Endothelial cell of umbilical vein (primary cell): Measurements from ENCODE around the gene HVCN1. TPM values are rescaled to one million over a fixed set of nuclear protein-coding genes. Genes with fewer than 3 reads are reported as not detected.

Experiments used
- BruUV-seq: library from RNA; stranded (reverse); fragments of 400-500 nt; replicated peaks from 2 replicates; lab custom pipeline; 2021; lab: Mats Ljungman, UMichigan
- CTCF ChIA-PET: fragments of 300-600, 350-600 bp; sonication (Branson Sonifier 250); formaldehyde crosslinking; loops from one replicate; lab custom pipeline; 2021; ENCODE audit warnings: antibody characterized with exemption, inconsistent platforms; lab: Charles Lee
- POLR2A ChIA-PET: fragments of 300-600, 350-600 bp; sonication (Branson Sonifier 250); formaldehyde crosslinking; loops from one replicate; lab custom pipeline; 2021; ENCODE audit warnings: antibody characterized with exemption, inconsistent platforms; lab: Charles Lee
- DNase-seq: peaks from one replicate; pipeline ENCODE4 v3.0.0-alpha.2; 2011; ENCODE audit warnings: low read depth, low spot score
- FAIRE-seq: peaks from 2 replicates; lab custom pipeline; 2011; peaks lifted over from hg19 to GRCh38; lab: Jason Lieb, UNC
- H2AFZ ChIP-seq: 2 replicates; pipeline ENCODE4 v1.6.0; 2012; ENCODE audit warnings: low read depth, low read length, control low read depth, inconsistent platforms
- H3K27ac ChIP-seq: 2 replicates; pipeline ENCODE4 v1.5.1; 2011; ENCODE audit warnings: low read depth, mild to moderate bottlenecking, control low read depth, low read length, moderate library complexity; ENCODE audit not compliant: insufficient read depth
- H3K27me3 ChIP-seq, 2 experiments: 2 replicates each; pipeline versions ENCODE4 v1.6.0 to v1.6.1; 2011; ENCODE audit warnings: low read length in 2 of 2, mixed read lengths in 1 of 2; ENCODE audit not compliant: control insufficient read depth in 2 of 2, insufficient read depth in 2 of 2
- H3K36me3 ChIP-seq, 2 experiments: 2 replicates in 1 of 2; 3 replicates in 1 of 2; pipeline ENCODE4 v1.5.1; 2011; ENCODE audit warnings: low read length in 2 of 2, mild to moderate bottlenecking in 1 of 2, moderate library complexity in 1 of 2; ENCODE audit not compliant: control insufficient read depth in 2 of 2, insufficient read depth in 2 of 2; ENCODE audit errors: extremely low read depth in 1 of 2
- H3K4me1 ChIP-seq: 3 replicates; pipeline ENCODE4 v1.5.1; 2011; ENCODE audit warnings: mild to moderate bottlenecking, low read length; ENCODE audit not compliant: control insufficient read depth, insufficient read depth; ENCODE audit errors: extremely low read depth
- H3K4me2 ChIP-seq: 2 replicates; pipeline ENCODE4 v1.6.1; 2011; ENCODE audit warnings: low read length, control low read depth, mixed read lengths; ENCODE audit not compliant: insufficient read depth
- H3K4me3 ChIP-seq, 3 experiments: fragments of 200-600 bp in 1 of 3; sonication (generic), shearing (Covaris generic) in 1 of 3; replicated peaks in 1 of 3; 2 replicates each; pipeline ENCODE4 v1.5.1; 2011 to 2016; ENCODE audit warnings: control low read depth in 3 of 3, low read length in 3 of 3, mild to moderate bottlenecking in 2 of 3, inconsistent platforms in 1 of 3, low read depth in 1 of 3, moderate library complexity in 1 of 3; ENCODE audit not compliant: insufficient read depth in 1 of 3
- H3K79me2 ChIP-seq: 2 replicates; pipeline ENCODE4 v1.6.0; 2012; ENCODE audit warnings: low read length, inconsistent platforms; ENCODE audit not compliant: control insufficient read depth, insufficient read depth
- H3K9ac ChIP-seq: replicated peaks from 2 replicates; pipeline ENCODE3; 2011; ENCODE audit warnings: low read length, control low read depth; ENCODE audit not compliant: insufficient read depth; ENCODE audit errors: extremely low read depth
- H3K9me1 ChIP-seq: replicated peaks from 3 replicates; pipeline ENCODE4 v1.6.0; 2011; ENCODE audit warnings: mild to moderate bottlenecking, low read length; ENCODE audit not compliant: control insufficient read depth, insufficient read depth; ENCODE audit errors: extremely low read depth
- H3K9me3 ChIP-seq: replicated peaks from 2 replicates; pipeline ENCODE4 v1.5.1; 2012; ENCODE audit warnings: low read length, inconsistent platforms; ENCODE audit not compliant: control insufficient read depth, insufficient read depth
- H4K20me1 ChIP-seq: replicated peaks from 2 replicates; pipeline ENCODE3; 2011; ENCODE audit warnings: mild to moderate bottlenecking, low read length; ENCODE audit not compliant: control insufficient read depth, insufficient read depth; ENCODE audit errors: extremely low read depth
- FOS ChIP-seq: IDR thresholded peaks from 2 replicates; pipeline ENCODE4 v1.6.1; 2011; ENCODE audit warnings: mild to moderate bottlenecking, low read length, moderate library complexity, borderline replicate concordance; ENCODE audit not compliant: insufficient read depth
- POLR2A ChIP-seq: IDR thresholded peaks from 2 replicates; pipeline ENCODE4 v1.6.1; 2012; ENCODE audit warnings: low read depth, mild to moderate bottlenecking, control low read depth, low read length
- POLR2AphosphoS5 ChIP-seq: IDR thresholded peaks from 2 replicates; pipeline ENCODE4 v1.6.1; 2012; ENCODE audit warnings: low read depth, mild to moderate bottlenecking, control low read depth, low read length, moderate library complexity; ENCODE audit not compliant: insufficient read depth
- dilution Hi-C: fragments of 300-500 bp; cut with MboI; formaldehyde crosslinking; loops from one replicate; pipeline ENCODE4 v1.15.0; 2019; ENCODE audit warnings: low sequenced_read_pairs; ENCODE audit not compliant: extremely low pct_ligation_motif_present
- intact Hi-C: fragments of 100-400 bp; cut with micrococcal nuclease; formaldehyde crosslinking; loops from one replicate; pipeline ENCODE4 v1.10.0; 2022
- polyA plus RNA-seq, 4 experiments: library from polyadenylated mRNA; depleted of rRNA in 3 of 4; stranded (reverse) in 3 of 4; unstranded in 1 of 4; fragments of >200 nt; gene quantifications; 2 replicates each; pipeline versions ENCODE4 v1.2.1 to v1.2.3, GENCODE V29; 2011 to 2012; ENCODE audit warnings: missing spikeins in 1 of 4
- total RNA-seq: library from RNA; stranded (reverse); gene quantifications from 2 replicates; pipeline ENCODE4 v1.2.3, GENCODE V29; 2021
- TF ChIP-seq, protein P1 (sequence below): IDR thresholded peaks from 2 replicates; pipeline ENCODE4 v1.6.1; 2011; ENCODE audit not compliant: insufficient read depth, insufficient read length

HVCN1 gene
- total and polyA plus RNA-seq, 2 donors (not counting 3 experiments of a cell fraction or from before 2014, with no cell fraction given), result 3.7 to 8.4 TPM

DNA sequence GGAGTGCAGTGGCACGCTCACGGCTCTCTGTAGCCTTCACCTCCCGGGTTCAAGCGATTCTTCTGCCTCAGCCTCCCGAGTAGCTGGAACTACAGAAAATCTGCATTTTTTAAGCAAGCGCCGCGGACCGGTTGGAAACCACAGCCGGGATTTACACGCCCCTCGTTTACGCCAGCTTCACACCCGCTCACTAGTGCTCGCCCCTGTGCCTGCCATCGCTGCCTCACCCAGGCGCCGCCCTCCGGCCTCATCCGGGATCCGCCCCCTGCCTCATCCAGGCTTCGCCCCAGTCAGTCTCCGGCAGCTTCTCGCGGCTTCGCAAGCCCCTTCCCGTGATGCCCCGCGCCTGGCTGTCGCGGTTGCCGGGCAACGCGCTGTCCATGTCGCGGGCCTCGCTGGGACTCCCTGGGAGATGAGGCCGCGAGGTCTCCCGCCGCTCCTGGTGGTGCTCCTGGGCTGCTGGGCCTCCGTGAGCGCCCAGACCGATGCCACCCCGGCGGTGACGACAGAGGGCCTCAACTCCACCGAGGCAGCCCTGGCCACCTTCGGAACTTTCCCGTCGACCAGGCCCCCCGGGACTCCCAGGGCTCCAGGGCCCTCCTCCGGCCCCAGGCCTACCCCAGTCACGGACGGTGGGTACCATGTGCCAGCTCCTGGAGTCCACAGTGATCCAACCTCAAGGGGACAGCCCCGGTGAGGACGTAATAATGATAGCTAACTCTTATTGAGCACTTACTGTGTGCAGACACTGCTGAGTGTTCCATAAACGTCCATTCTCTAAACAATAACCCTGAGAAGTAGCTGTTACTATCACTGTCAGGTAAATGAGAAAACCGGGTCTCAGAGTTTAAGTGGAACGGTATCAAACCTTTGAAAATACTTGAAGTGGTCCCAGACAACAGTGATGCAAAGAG, 74.9 kb downstream of the HVCN1 start, which contains the start of gene TCTN1:
Gene TCTN1 (plus strand): TSS at position 359 of the 914 bp plus-strand sequence. CDS start 54 bp downstream, at position 413.
- BruUV-seq, result TSS peak; percentile 60
- H3K79me2 ChIP-seq, result no peaks in the 10 kb centered on the region
- POLR2A ChIA-PET, result no interaction called here
- H3K27ac ChIP-seq, result no peak within 1 kb of the TSS
- DNase-seq (peak; percentile 96), FAIRE-seq (peak; percentile 96)
- no peaks in the 10 kb centered on the region for H3K9me3 ChIP-seq
- H3K4me3 ChIP-seq, result peak within 1 kb of the TSS; percentile 23 to 59 (median 51)
- dilution Hi-C loops (no loop called here), intact Hi-C loops (loop anchor here (1.0 kb wide), 1 partner anchor 84 kb away; no protein-coding TSS in a partner anchor)
- CTCF ChIA-PET, result interaction anchor here (0.6 to 2.0 kb wide), 12 partner anchors 10 to 274 kb away, joined by 3 to 12 read pairs (median 4); partner anchors contain the start of genes ARPC3, CCDC63, GPN3 and RAD9B
- H3K36me3 ChIP-seq, result no peaks in the 10 kb centered on the region
- H3K9ac ChIP-seq, result peak within 1 kb of the TSS; percentile 71
- peaks cover 4% of the 10 kb centered on the region for H3K4me1 ChIP-seq
- no peaks in the 10 kb centered on the region for H4K20me1 ChIP-seq
- H3K27me3 ChIP-seq, result no peaks in the 10 kb centered on the region
- H2AFZ ChIP-seq, result peak within 1 kb of the TSS; percentile 82
- no peaks in the 10 kb centered on the region for H3K9me1 ChIP-seq
- peak; percentile 74 for TF ChIP-seq POLR2AphosphoS5
- TF ChIP-seq FOS, result no peak
- TF ChIP-seq POLR2A, result peak; percentile 72
- TF ChIP-seq, protein P1, sequence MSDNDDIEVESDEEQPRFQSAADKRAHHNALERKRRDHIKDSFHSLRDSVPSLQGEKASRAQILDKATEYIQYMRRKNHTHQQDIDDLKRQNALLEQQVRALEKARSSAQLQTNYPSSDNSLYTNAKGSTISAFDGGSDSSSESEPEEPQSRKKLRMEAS, result peak; percentile 41
- peak within 1 kb of the TSS; percentile 50 for H3K4me2 ChIP-seq
